ENCODE data around the gene METTL26.

- TF ChIP-seq, protein P1, sequence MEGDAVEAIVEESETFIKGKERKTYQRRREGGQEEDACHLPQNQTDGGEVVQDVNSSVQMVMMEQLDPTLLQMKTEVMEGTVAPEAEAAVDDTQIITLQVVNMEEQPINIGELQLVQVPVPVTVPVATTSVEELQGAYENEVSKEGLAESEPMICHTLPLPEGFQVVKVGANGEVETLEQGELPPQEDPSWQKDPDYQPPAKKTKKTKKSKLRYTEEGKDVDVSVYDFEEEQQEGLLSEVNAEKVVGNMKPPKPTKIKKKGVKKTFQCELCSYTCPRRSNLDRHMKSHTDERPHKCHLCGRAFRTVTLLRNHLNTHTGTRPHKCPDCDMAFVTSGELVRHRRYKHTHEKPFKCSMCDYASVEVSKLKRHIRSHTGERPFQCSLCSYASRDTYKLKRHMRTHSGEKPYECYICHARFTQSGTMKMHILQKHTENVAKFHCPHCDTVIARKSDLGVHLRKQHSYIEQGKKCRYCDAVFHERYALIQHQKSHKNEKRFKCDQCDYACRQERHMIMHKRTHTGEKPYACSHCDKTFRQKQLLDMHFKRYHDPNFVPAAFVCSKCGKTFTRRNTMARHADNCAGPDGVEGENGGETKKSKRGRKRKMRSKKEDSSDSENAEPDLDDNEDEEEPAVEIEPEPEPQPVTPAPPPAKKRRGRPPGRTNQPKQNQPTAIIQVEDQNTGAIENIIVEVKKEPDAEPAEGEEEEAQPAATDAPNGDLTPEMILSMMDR (IDR thresholded peaks at IDR 0.05): no peak
- no peak for TF ChIP-seq POLR2A (IDR thresholded peaks at IDR 0.05)
Observed at GRCh38 chr16:620700-621525, 15.2 kb downstream of the METTL26 start.

Measured in transverse colon (tissue), 3 donors.